Hematopoietic multipotent progenitor cell (in vitro differentiated cells): Measurements from ENCODE around the gene TTC33. TPM values are rescaled to one million over a fixed set of nuclear protein-coding genes. Genes with fewer than 3 reads are reported as not detected.
"Not testable (repeated sequence)": the region's sequence is repeated elsewhere in the genome, so short reads cannot be mapped to it uniquely, and the experiment has no call there.

Source experiments
- DNase-seq, 3 donors: peaks; one replicate each; pipeline ENCODE4 v3.0.0-alpha.2; 2011 to 2015; ENCODE audit warnings: low read depth in 2 of 3, low spot score in 2 of 3
- total RNA-seq: library from RNA; depleted of rRNA; stranded (reverse); fragments of >200 nt; gene quantifications from one replicate; pipeline ENCODE4 v1.2.3, GENCODE V29; 2012

The TTC33 gene
- total RNA-seq, result 3.8 TPM

DNA sequence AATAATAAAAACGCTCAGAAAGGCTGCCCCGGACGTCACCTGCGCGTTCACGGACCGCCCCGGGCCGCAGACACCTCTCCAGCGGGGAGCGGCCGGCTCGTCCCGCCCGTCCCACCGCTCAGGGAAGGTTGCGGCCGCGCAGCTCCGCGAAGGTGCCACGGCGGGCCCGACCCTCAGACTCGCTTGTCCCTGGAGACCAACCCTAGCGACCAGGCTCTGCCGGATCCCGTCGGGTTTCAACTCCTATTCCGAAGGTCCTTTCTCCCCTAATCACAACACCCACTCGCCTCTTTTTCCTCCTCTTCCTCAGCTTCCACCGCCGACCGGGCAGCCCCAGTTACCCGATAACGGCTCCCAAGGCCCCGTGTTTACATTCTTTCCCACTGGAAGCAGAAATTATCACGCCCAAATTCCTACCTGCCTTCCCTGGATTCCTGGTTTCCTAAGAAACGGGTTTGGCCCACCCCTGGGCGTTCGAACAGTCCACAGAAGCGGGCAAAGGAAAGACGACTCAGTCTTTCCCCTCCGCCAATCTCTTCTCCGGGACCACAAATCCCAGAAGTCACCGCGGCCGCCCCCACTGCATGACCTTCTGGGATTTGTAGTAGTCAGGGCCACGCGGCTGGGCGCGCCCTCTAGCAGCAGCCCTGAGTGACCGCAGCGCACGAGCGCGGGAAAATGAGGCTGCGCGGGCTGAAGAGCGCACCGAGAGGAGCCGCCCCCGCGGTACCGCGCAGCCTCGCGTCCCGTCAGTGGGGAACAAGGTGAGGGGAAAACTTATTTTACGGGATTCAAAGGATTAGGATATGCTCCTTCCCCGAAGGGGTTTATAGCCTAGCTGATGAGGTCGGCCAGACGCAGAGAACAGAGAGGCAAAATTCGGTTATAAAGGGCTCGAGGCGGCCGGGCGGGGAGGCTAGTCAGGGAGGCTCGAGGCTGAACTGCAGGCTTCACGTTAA is at the start of gene TTC33:
Gene TTC33, minus strand, starts transcription at position 555 of the 959 bp plus-strand sequence. CDS start 8,943 bp downstream, outside the sequence.
- DNase-seq, result peak; percentile 83 to 94 (median 94)

GRCh38 chr5:40801771-40802562 is 46.2 kb upstream of the TTC33 start:
- DNase-seq, result no peak

- no peak for DNase-seq
These were observed 43.5 kb upstream of the TTC33 start for GRCh38 chr5:40799258-40799657.

DNA sequence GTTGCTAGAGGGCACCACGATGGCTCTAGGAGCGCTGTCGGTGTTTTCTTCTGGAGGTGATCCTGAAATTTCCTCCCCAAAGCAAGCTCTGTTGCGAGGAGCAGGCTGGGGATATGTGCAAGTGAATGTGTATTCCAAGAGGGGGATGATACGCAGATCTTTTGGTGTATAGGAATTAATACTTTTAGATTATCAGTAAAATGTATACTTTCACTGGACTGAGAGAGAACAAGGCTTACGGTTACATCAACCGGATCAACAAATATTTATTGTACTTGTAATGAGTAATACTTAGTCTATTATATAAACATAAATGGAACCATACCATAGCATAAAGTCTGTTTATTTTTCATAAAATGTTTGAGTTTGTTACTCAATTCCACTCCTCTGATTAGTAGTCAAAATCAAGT is 43.0 kb upstream of the TTC33 start:
- no peak for DNase-seq

DNA sequence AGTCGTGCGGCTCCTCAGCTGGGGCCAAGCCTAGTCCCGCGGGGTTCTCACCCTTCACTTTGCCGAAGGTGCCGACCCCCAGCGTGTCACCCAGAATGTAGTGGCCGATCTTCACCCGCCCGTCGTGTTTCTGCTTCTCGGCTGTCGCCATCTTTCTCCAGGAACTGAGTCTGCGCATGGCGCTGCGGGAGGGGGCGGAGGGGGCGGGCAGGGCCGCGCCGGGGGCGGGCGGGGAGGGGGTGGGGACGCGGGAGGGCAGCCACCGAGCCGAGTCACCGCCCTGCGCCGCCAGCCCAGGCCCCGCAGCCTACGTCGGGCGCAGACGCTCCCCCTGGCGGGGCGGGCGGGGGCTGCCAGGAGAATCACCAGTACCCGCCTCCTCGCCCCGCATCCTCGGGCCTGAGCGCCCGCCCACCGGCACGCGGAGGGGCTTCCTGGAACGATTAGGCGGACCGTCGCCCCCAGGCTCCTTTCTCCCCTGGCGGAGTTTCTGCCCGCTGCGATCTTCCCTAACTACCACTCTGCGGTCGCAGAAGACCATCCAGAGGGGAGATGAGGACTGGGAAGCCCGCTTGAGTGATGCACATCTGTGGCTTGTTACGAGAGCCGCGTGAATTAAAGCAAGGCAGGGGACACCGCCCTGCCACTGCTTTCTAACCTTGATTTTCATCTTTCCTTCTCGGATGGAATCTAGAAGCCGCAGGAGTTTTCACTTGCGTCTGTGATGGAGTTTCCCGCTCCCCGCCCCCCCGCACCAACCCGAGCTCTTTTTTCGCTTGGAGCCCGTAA is 42.4 kb upstream of the TTC33 start, which contains the start of gene PRKAA1:
Gene PRKAA1, minus strand, starts transcription at position 363 of the 789 bp plus-strand sequence. Its CDS starts 185 bp downstream, at position 178.
- peak; percentile 76 to 94 (median 90) for DNase-seq

DNA sequence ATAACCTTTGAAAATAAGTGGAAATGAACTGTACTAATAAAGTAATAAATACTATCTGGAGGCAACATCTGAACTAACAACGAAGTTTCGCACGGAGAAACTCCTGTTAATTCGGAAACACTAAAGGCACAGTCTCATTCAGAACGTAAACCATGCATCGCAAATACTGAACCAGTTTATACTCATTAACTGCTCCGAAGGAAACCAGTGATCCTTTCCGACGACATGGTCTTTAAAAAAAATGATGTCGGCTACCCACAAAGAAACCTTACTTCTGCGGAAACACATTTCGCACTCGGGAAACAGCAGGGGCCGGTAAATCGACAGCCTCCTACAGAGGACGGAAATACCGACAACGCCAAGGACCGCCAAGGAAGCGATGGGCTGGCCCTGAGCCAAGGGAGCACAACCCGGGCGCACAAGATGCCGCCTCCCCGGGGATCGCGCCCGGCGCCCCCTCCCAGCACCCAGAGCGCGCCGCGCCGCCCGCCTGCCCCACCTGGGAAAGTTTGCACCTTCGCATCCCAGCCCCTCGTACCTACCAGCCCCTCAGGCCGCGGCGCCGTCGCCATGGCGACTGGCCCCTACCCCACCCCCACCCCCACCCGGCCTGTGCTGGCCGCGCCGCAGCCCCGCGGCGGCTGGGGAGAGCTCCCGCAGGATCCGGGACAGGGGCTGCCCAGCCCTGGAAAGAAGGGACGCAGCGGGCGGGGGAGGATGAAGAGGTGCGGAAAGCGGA is 41.7 kb upstream of the TTC33 start:
- peak; percentile 49 to 97 (median 86) for DNase-seq

- DNase-seq, result no peak
These were observed 40.7 kb upstream of the TTC33 start for GRCh38 chr5:40796487-40796889.

- not testable (repeated sequence) for DNase-seq
These were observed 39.1 kb upstream of the TTC33 start for GRCh38 chr5:40794877-40795276.

DNA sequence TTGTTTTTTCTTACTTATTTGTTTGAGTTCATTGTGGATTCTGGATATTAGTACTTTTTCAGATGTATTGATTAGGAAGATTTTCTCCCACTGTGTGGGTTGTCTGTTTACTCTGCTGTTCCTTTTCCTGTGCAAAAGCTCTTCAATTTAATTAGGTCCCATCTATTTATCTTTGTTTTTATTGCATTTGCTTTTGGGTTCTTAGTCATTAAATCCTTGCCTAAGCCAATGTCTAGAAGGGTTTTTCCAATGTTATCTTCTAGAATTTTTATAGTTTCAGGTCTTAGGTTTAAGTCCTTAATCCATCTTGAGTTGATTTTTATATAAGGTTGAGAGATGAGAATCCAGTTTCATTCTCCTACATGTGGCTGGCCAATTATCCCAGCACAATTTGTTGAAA is 38.6 kb upstream of the TTC33 start:
- not testable (repeated sequence) for DNase-seq

- DNase-seq, result not testable (repeated sequence)
These were observed 36.9 kb upstream of the TTC33 start for GRCh38 chr5:40792691-40793090.

DNA sequence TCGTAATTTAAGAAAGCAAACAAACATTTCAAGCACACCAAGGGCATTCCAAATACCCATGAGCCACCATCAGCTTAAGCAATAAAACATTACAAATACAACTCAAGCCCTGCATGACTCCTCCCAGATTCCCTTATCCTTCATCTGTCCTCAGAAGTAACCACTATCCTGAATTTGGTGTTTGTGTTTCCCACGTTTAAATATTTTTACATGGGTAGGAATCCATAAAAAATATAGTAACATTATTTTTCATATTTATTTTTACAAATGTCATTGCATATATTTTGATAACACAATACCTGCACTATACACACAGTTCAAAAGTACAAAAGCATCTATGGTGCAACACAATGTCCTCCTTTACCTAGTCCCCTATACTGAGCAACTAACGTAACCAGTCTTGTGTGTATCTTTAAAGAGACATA is 36.0 kb upstream of the TTC33 start:
- DNase-seq, result no peak

DNA sequence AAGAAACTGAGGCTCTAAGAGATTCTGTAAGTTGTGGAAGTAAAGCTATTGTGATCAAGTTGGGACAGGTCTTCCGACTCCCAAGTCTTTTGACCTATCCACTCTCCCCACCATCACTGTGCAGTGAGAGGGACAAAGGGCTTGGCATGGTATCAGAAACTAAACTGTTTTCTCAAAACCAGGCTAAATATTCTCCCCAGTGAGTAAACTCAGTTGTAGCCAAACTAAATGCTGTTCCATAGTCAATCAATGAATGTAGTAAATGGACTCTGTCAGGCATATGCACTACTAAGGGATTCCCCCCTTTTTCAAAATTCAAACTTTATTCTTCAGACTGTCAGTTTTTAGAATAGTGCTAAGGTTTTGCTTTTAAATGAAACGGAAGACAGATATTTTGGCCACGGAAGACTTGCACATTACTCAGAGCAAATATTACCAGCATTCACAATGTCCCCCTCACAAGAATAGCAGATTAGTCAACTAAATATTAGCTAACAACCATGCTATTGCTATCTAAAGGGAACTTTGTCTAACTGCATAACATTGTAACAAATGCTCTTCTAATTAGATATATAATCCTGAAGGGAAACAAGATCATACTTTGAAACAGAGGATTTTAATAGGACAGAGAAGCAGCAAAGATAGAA is 35.3 kb upstream of the TTC33 start:
- DNase-seq, result no peak

- not testable (repeated sequence) for DNase-seq
These were observed 33.2 kb upstream of the TTC33 start for GRCh38 chr5:40788941-40789340.

DNA sequence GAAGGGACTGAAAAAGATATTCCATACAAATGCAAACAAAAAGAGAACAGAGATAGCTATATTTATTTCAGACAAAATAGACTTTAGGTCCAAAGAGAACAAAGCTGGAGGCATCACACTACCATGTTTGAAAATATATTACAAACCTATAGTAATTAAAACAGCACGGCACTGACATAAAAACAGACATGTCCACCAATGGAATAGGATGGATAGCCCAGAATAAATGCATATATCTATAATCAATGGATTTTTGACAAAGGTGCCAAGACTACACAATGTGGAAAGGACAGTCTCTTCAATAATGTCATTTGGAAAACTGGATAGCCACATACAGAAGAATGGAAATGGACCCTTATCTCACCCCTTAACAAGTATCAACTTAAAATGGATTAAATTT is 32.2 kb upstream of the TTC33 start:
- no peak for DNase-seq

DNA sequence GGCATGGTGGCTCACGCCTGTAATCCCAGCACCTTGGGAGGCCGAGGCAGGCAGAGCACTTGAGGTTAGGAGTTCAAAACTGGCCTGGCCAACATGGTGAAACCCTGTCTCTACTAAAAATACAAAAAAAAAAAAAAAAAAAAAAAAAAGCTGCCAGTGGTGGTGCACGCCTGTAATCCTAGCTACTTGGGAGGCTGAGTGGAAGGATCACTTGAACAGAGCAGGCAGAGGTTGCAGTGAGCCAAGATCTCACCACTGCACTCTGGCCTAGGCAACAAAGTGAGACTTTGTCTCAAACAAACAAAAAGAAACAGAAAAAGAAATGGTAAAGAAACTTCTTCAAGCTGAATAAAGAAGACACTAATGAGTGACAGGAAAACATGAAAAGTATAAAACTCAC is 30.9 kb upstream of the TTC33 start:
- DNase-seq, result not testable (repeated sequence)

GRCh38 chr5:40784916-40785315 is 29.2 kb upstream of the TTC33 start:
- no peak for DNase-seq

- DNase-seq, result no peak
These were observed 28.4 kb upstream of the TTC33 start for GRCh38 chr5:40784027-40784653.

DNA sequence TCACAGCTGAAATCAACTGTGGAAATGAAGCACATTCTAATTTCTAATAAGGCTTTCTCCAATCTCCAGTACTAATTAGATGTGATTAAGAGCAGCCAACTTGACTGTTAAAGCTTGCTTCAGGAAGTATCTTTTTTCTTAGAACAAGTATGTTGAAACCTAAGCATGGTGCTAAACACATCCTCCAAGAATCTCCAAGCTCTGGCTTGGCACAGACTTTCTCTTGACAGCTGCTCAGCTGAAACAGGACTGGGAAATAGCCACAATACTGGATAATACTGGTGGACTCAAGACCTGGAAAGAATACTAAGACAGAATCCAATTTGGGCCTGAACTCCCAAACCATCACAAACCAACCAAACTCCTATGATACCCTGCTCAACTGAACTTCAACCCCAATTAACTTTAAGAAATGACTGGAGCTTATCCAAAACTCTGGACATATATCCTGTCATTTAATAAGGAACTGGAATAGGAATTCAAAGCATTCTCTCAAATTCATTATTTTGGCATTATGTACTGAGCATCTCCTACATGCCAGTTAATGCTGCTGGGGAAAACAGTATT is 26.2 kb upstream of the TTC33 start:
- no peak for DNase-seq
